ENCODE data around the gene PI4K2B.
"Not testable (repeated sequence)": the region's sequence is repeated elsewhere in the genome, so short reads cannot be mapped to it uniquely, and the experiment has no call there.

The PI4K2B gene

GRCh38 chr4:25245181-25245580 is 11.3 kb downstream of the PI4K2B start:
- no peak for DNase-seq

GRCh38 chr4:25246680-25247611 is 13.1 kb downstream of the PI4K2B start:
- DNase-seq, result no peak

GRCh38 chr4:25248875-25249274 is 15.0 kb downstream of the PI4K2B start:
- DNase-seq, result not testable (repeated sequence)

- not testable (repeated sequence) for DNase-seq
Observed at GRCh38 chr4:25249494-25249893, 15.7 kb downstream of the PI4K2B start.

GRCh38 chr4:25252230-25253070 is 18.6 kb downstream of the PI4K2B start:
- no peak for DNase-seq

- DNase-seq, result no peak
Observed at GRCh38 chr4:25253071-25253445, 19.2 kb downstream of the PI4K2B start.

GRCh38 chr4:25253786-25254185 is 20.0 kb downstream of the PI4K2B start:
- not testable (repeated sequence) for DNase-seq

GRCh38 chr4:25258980-25259578 is 25.2 kb downstream of the PI4K2B start:
- DNase-seq, result no peak

GRCh38 chr4:25271866-25272265 is 38.0 kb downstream of the PI4K2B start:
- DNase-seq, result no peak

GRCh38 chr4:25280210-25280609 is 46.4 kb downstream of the PI4K2B start:
- DNase-seq, result no peak

- no peak for DNase-seq
Observed at GRCh38 chr4:25283948-25284347, 50.1 kb downstream of the PI4K2B start.

- DNase-seq, result no peak
Observed at GRCh38 chr4:25284466-25284865, 50.6 kb downstream of the PI4K2B start.

GRCh38 chr4:25290490-25291067 is 56.7 kb downstream of the PI4K2B start:
- DNase-seq, result no peak

- no peak for DNase-seq
Observed at GRCh38 chr4:25291158-25291733, 57.4 kb downstream of the PI4K2B start.

GRCh38 chr4:25297528-25298242 is 63.9 kb downstream of the PI4K2B start:
- no peak for DNase-seq

- no peak for DNase-seq
Observed at GRCh38 chr4:25299476-25300203, 65.8 kb downstream of the PI4K2B start.

GRCh38 chr4:25301471-25301870 is 67.6 kb downstream of the PI4K2B start:
- no peak for DNase-seq

GRCh38 chr4:25302626-25303025 is 68.8 kb downstream of the PI4K2B start:
- no peak for DNase-seq

GRCh38 chr4:25303578-25303977 is 69.7 kb downstream of the PI4K2B start:
- no peak for DNase-seq

- DNase-seq, result no peak
Observed at GRCh38 chr4:25306518-25307057, 72.8 kb downstream of the PI4K2B start.

- DNase-seq, result no peak
Observed at GRCh38 chr4:25307596-25307995, 73.8 kb downstream of the PI4K2B start.
